Stimulated activated CD4-positive, alpha-beta T cell treated with anti-CD3 and anti-CD28 coated beads, Interleukin-1b, Interleukin-23, amount 100 ng/mL, for 4 hours (primary cell): ENCODE measurements around the gene ADCY5.

Experiments
- DNase-seq, 2 donors: peaks; one replicate each; pipeline ENCODE4 v3.0.0-alpha.2; 2020; ENCODE audit warnings: low read depth in 2 of 2

The ADCY5 gene

DNA sequence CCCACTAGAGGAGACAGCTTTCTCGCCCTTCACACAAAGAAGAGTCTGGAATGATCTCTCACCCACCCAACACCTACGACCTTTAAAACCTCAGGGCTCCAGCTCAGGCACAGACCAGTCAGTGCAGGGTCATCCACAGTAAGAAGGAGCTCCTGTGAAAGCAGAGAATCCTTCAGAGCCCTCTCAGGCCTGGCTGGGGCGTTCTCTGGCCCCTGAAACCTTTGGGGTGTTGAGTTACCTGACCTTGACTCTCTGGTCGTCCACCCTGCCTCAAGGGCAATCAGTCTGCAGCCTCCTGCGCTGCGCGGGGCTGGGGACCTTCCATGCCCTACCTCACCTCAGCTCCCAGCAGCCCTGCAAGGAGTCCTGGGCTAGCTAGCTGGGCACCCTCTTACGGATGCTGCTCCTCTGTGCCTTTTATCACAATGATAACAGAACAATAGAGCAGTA lies 106.2 kb downstream of the ADCY5 start:
- DNase-seq = no peak

DNA sequence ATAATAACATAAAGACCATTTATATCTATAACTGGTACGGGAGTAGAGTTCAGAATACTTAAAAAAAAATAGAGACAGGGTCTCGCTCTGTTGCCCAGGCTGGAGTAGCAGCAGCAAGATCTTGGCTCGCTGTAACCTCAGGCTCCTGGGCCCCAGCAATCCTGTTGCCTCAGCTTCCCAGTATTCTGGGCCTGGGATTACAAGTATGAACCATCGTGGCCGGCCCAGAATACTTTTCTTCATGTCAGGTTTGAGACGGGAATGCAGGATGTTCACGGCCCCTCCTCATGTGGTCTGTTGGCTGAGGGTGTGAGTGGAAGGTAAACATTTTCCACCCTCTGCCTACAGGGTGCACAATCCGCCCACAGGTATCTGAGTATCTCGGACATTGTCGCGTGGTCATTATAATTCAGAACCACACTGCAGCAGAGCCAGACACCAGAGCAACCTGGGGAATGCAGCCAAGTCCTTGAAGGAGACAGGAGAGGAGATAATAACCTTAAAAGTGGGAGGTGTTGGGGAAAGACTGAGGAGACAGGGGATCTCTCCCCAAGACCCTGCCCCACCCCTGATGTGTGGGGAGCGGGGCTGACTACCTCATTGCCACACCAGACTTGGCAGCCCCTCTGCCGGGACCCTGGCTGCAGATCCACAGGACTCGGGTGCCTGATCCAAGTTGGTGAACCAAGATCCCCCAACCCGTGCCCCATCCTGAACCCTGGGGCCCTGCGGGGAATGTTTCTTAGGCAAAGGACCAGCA lies 106.8 kb downstream of the ADCY5 start:
- DNase-seq = no peak

DNA sequence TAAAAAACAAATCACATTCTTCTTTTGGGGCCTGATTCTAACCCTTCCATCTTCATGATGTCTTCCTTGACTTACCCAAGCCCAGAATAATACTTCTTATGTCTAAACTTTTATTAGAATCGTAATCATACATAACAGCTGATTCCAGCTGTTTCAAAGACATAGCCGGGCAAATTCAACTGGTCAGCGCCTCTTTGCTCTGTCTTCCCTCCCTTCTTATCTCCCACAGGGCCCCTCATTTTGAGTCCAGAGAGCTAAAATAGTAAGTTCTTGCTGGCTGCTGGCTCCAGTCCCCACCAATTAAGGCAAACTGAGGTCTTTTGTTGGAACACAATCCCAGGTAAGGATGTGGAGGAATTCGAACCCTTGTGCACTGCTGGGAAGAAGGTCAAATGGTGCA lies 108.6 kb downstream of the ADCY5 start:
- no peak for DNase-seq

- no peak for DNase-seq
These were observed 109.6 kb downstream of the ADCY5 start for GRCh38 chr3:123339302-123339701.

GRCh38 chr3:123338620-123339061 lies 110.2 kb downstream of the ADCY5 start:
- DNase-seq = no peak

DNA sequence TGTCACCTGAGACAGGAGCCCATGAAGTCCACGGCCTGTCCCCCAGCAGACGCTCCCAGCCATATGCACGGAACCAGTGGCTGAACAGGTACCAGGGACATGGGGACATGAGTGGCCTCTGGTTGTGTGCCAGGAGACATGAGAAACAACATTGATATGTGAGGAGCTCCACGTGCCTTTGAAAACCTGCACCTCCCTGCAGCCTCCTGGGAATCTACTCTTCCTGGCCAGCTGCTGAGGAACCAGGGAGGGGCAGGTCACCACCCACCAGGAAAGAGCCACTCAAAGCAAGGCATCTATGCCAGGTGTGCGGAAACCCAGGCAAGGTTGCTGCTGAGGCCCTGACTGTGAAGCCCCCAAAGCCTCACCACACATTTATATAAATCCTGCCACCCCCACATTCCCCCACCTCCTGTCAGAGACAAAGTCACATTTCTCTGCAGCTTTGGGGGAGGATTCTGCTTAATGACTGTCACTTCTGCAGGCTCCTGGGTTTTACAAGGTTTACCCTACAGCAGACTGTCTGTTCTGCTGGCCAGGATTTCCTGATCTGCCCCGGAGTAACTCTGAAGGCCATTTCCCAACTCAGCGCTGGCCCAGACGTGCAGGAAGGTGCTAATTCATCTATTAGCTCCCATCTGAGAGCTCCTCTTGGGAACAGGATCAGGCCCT lies 110.8 kb downstream of the ADCY5 start:
- DNase-seq = no peak

DNA sequence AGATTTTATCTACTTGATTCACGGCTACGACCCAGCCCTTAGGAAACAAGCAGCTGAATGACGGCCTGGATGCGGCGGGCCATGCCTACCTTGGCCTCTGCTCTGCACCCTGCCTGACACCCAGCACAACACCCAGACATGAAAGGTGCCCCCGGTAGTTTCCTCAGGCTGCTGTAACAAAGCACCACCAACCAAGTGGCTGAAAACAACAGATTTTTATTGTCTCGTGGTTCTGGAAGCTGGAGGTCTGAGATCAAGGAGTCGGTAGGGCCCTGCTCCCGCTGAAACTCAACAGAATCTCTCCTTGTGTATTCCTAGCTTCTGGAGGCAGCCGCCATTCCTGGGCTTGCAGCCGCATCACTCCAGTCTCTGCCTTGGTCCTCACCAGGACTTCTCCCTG lies 111.7 kb downstream of the ADCY5 start:
- no peak for DNase-seq

- DNase-seq = no peak
These were observed 112.4 kb downstream of the ADCY5 start for GRCh38 chr3:123336441-123336851.

GRCh38 chr3:123336001-123336400 lies 112.9 kb downstream of the ADCY5 start:
- DNase-seq = no peak

DNA sequence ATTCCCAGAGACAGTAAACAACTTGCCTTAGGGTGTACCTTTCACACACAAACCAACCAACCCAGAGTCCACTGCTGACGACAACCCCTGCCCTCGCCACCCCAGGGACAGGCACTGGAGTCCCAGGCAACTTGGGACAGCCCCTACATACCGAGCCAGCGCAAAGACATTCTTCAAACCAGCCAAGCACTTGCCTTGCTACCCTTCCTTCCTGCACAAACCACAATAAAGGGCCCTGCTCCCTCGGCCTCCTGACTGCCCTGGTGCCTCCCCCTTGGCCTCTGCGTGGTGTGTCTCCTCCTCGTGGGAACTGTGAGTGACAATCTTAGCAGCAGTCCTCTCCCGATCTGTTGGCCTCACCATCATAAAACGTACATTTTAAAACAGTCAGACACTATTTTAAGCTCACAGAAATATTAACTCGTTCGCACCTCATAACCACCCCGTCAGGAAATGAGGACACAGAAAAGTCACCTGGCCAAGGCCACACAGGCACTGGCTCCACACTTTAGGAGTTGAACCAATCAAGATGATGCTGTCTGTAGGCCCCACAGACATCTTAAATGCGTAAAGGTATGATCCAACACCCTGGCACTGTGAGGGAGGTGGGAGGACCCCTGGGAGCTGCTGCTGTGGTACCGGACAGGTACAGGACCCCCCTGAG lies 113.8 kb downstream of the ADCY5 start:
- DNase-seq = no peak

DNA sequence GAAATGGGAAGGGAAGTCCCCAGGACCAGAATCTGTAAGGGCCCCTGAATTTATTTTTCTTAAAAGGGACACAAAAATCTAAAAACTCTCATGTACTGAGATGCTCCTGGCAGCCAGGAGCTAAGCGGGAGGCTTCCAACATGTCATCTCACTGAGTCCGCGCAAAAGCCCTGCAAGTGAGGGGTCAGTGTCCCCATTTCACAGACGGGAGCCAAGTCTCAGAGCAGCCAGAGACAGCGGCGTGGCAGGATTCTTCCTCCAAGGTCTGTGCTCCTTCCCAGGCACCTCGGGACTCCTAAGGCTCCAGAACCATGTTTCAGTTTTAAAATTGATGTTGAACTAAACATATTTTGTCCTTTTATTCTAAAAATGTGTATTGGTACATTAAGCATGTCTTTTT lies 114.8 kb downstream of the ADCY5 start:
- DNase-seq = no peak

- no peak for DNase-seq
These were observed 115.5 kb downstream of the ADCY5 start for GRCh38 chr3:123333401-123333800.

DNA sequence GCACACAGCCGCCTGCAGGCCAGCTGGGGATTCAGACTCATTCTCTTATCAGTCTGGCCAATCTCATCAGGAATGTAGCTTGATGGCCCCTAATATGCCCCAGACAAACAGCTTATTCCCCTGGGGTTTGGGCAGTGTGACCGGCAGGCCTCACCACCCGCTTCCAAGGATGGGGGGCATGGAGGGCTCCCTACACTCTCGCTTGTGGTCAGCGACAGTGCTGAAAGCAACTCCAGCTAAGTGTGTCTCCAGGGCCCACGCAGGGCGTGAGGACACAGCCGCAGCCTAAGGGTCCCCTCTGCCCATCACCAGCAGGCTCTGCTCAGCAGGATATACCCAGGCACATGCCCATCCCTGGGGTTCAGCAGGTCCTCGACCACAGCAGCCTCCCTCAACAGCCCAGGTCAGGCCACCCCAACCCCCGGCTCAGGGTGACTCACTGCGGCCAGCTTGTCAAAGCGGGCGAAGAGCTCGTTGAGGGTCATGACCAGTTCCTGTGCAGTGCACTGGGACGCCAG lies 116.7 kb downstream of the ADCY5 start:
- DNase-seq = no peak

GRCh38 chr3:123331651-123332050 lies 117.2 kb downstream of the ADCY5 start:
- DNase-seq = no peak

DNA sequence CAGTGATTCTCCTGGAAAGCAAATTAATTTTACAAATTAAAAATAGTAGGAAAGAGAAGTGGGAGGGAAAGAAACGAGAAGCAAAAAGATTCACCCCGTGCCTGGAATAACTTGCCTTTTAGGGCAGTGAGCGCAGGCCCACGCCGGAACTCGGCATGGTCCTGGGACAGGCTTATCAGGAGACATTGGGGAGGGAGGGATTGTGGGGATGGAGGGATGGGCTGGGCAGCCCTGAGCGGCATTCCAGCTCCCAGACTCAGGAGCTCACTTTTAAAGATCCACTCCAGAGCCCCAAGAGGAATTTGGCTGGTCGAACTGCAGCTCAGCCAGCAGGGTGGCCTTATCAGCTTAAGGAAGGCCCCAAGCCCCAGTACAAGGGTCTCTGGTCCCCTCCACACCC lies 117.9 kb downstream of the ADCY5 start:
- no peak for DNase-seq

GRCh38 chr3:123330441-123330991 lies 118.4 kb downstream of the ADCY5 start:
- DNase-seq = no peak

DNA sequence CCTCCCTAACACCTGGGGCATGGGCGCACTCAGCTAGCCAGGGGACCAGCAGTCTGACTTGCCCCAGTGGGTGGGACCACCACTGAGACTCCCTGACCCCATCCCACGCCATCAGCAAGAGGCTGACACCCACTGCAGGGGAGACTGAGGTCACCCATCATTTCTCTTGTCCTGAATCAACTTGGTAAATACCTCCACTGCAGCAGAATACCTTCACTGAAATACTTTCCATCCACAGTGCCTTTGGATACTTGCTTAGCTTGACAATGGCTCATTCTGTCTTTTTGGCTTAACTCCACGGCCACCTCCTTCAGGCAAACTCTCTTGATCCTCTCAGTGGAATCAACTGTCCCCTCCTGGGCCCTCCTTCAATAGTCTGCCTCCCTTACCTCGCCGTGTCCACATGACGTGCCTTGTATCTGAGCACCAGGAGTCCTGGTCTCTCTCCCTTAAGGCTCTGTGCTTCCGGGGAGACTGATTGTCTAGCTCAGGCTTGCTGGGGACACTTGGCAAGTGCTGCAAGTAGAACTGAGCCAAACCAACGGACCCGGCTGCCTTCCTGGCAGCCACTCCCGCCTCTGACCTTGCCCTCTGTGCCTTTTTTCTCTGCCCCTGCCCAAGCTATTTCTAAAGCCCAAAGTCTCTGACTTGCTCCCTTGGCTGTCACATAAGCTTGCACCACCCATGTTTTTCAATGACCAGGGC lies 119.1 kb downstream of the ADCY5 start:
- no peak for DNase-seq

DNA sequence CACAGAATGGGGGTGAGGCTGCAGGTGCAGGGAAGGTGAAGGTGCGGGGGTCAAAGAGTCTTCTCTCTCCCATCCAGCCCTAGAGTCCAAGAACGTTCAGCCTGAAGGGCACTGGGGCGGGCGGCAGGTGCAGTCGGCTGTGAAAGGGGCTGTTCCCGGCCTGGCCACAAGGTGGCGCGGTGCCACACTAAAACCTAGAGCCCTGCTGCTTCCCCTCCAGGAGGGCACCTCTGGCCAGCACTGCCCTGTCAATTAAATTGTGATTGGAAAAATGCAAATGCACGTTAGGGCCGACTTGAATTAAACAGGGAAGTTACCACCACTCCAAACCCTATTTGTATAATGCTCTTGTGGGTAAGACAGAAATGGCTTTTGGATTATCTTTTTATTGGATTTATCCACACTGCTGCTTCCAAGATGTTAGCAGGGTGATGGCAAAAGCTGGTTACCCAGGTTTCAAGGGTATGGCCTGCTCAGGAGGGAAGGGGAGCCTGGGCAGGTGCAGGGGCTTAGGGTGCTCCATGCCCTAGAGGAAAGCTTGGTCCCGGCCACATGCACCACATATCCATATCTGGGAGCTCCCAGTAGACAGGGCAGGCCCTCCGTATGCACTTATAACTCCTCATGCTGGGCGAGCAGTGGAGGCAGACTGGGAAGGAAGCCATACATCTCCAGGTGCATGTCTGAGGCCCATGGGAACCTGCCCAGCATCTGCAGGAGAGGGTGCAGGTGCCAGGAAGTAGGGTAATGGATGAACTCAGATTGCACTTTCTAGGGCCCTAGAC lies 119.8 kb downstream of the ADCY5 start:
- DNase-seq = peak; percentile 57 to 71

- DNase-seq = no peak
These were observed 120.7 kb downstream of the ADCY5 start for GRCh38 chr3:123327956-123328850.

GRCh38 chr3:123327480-123327879 lies 121.4 kb downstream of the ADCY5 start:
- DNase-seq = no peak
